Hematopoietic multipotent progenitor cell treated with erythropoietin and hydrocortisone succinate and interleukin-3 and kit ligand, for 4 days (in vitro differentiated cells): ENCODE results near the gene OXCT1.

ENCODE experiments used
- DNase-seq: peaks from one replicate; pipeline ENCODE4 v3.0.0-alpha.2; 2015

Gene OXCT1

GRCh38 chr5:41707853-41708603, 162.2 kb downstream of the OXCT1 start:
- peak; percentile 42 for DNase-seq

GRCh38 chr5:41695920-41696582, 174.2 kb downstream of the OXCT1 start:
- peak; percentile 46 for DNase-seq

DNA sequence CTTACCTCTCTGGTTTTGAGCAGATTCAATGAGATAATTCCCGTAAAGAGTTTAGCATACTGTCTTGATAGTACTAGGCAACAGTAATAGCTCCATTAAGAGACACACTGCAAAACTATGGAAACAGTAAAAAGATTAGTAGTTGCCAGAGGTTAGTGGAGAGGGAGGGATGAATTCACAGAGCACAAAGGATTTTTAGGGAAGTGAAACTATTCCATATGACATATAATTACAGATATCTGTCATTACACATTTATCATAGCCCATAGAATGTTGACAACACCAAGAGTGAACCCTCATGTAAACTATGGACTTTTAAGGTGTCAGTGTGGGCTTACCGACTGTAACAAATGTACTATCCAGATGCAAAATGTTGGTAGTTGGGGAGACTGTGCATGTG, 183.5 kb downstream of the OXCT1 start:
- no peak for DNase-seq

DNA sequence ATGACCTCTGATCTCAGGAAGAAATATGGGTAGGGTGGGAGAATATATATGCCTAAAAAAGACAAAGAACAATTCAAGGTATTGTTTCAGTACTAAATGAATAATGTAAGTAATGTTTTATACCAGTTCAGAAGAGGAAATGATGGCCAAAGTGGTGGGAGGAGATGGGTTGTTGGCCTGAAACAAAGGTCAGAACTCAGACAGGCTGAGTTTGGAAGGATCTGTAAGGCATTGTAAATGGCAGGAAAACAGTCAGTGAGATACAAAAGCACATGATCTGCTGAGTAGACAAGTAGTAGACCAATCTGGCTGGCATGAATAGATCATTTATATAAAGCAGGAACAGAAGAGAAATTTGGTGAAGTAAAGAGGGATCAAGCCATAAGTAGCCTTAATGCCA, 184.0 kb downstream of the OXCT1 start:
- no peak for DNase-seq

- no peak for DNase-seq
Observed at GRCh38 chr5:41683181-41683580, 187.0 kb downstream of the OXCT1 start.

- DNase-seq = no peak
Observed at GRCh38 chr5:41682641-41683040, 187.6 kb downstream of the OXCT1 start.

- DNase-seq = no peak
Observed at GRCh38 chr5:41681840-41682239, 188.4 kb downstream of the OXCT1 start.
